HG02571 (cell line): Measurements from ENCODE around the gene C2CD4D.

Experiments used
- ATAC-seq: cut with Tn5 transposase; IDR thresholded peaks from one replicate; pipeline ENCODE4 v1.9.1; 2021; ENCODE audit warnings: mild to moderate bottlenecking, moderate library complexity; ENCODE audit not compliant: unreplicated experiment

The C2CD4D gene

DNA sequence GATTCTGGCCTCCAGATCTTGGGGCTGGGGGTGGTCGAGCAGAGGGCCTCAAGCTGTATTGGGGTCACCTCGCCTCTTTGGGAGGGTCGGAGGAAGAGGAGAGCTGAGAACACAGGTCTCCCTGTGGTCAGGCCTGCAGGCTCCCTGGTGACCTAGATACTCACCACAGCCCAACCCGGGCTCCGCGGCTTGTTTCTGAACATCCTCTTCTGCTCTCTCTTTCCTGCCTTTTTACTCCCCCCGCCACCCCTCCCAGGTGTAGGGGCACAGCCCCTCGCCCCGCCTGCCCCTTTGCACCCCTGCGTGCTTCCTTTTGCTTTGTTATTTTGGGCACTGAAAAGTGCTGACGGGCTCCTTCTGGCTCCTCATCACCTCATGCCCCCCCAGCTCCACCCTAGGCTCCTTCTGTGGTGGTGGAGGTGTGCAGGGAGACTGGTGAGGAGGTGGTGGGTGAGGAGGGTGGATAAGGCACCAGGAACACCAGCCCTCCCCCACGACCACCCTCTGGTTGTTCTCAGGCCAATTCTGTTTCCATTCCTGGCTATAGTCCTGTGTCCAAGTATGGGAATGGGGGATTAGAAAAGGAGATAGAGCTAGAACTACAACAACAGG is 23.8 kb downstream of the C2CD4D start:
- ATAC-seq: no peak

DNA sequence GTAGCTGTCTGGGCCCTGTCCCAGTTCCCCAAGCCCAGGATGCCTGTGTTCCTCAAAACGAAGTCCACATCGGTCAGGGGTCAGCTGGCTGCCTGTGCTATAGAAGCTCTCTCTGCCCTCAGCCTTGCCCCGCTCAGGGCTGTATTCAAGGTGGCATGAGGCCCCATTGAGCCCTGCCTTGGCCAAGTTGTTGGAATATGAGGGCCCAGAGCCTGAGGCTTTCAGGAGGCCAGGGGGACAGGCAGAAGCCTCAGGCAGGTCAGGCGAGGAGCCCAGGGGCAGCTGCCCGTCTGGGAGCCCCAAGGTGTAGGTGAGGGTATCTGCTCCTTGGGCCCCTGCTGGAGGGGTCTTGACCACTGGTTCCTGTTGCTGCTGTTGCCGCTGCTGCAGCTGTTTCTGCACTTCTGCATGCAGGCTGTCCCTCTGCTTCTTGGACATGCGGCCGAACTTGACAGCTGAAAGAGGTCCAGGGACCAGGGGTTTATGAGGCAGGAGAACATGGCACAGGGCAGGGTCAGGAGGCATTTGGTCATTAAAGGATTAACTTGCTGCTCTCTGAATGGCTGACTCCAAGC is 24.6 kb downstream of the C2CD4D start:
- no peak for ATAC-seq

- ATAC-seq: no peak
Measured at GRCh38 chr1:151814426-151814825, 25.2 kb downstream of the C2CD4D start.

DNA sequence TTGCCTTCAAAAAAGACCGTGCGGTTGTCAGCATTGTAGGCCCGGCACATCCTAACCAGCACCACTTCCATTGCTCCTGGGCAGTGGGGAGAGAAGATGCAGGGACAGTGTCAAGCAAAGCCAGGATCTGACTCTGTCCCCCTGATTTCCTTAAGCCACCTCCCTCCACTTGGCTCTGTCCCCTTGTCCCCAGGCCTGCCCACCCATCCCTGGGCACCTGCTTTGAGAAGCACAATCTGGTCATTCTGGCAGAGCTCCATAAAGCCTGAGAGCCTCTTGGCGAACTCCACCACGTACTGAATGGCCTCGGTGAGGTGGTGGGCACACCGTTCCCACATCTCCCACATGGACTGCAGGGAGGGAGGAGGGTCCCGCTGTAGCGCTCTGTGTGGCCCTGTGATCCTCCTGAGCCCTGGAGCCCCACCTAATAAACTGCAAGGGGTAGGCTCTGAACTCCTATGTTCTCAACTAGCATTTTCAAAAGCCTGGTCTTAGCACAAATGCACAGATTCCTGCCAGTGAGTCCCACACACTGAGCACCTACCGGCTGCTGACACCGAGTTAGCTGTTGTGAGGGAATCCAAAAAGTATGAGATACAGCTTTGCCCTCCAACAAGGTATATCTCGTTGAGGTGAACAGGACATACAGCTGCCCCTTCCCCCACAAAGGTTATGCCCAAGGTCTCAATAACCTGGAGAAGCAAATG is 26.2 kb downstream of the C2CD4D start:
- no peak for ATAC-seq

GRCh38 chr1:151811181-151811580 is 28.4 kb downstream of the C2CD4D start:
- no peak for ATAC-seq

DNA sequence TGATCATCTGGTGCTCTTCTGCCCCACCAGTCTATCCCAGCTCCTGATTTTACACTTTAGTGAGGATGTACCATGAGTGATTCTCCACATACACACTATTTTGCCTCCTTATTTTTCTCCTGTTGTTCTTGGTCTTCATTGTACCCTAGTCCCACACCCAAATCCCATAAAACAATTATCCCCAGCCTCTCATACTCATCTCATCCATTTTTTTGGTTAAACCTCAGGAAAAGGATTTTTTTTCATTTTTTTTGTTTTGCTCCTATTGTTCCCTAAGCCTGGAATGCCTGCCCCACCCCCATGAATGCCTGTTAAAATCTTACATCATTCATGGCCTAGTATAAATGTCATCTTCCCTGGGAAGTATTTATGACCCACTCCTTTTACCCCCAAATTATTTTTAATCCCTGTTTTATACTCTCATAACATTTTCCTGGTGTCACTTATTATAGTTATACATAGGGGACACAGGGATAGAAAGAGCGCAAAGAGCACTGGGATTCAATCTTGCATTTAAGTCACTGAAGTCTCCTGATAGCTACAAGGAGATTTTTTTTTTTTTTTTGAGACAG is 29.5 kb downstream of the C2CD4D start:
- no peak for ATAC-seq

DNA sequence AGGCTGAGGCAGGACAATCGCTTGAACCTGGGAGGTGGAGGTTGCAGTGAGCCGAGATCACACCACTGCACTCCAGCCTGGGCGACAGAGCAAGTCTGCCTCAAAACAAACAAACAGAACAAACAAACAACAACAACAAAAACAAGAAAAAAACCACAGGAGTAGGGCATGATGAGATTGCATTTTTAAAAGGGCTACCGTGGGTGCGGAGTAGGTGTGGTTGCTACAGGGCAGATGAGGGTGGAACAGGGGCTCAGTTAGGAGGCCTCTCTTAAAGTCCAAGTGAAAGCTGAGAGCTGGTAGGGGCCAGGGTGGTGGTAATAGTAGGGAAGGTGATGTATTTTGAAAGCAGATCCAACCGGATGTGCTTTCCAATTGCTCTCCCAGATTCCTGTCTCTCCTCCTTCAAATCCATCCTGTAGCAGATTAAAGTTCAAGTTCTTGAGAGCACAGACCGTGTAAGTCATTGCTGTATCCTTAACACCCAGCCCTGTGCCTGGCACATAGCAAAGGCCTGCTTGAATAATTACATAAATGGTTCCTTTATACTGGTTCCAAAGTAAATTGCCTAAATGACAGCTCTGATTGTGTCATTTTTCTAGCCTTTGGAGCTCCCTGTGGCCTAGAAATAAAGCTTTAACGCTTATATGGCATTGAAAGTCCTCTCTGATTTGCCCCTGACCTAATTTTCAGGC is 30.2 kb downstream of the C2CD4D start:
- ATAC-seq: no peak

- no peak for ATAC-seq
Measured at GRCh38 chr1:151807766-151808165, 31.9 kb downstream of the C2CD4D start.

DNA sequence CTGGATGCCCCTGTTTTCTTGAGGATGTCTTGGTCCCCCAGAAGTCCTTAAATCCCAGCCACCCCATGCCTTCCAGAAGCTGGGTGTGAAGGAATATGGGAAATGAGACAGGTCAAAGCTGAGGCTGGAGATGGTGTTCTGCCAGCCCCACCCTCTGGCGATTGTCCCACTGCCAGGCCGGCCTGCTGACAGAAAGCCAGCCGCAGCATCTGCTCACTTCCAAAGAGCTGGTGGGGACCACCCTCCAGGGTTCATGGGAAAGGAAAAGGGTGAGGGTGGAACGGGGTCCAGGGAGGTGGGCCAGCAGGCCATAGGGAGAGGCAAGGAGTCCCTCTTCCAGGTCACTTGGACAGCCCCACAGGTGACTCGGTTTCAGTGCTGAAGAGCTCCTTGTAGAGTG is 32.5 kb downstream of the C2CD4D start:
- ATAC-seq: no peak

DNA sequence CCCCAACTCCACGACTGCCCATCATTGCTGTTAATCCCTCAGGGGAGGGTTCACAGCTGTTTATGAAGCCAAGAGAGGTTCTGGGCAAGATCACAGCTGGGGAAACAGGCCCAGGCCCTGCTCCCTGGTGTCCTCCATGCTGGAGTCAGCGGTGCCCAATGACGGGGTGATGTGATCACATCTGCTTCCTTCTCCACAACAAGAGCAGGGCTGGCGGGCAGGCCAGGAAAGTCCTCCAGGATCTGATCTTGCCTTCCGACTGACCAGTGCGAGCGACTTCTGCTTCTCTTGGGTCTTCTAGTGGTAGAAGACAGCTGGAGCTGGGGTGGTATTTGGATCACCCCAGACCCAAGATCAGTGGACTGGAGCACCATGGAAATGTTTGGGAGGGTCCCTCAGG is 33.5 kb downstream of the C2CD4D start:
- ATAC-seq: no peak

DNA sequence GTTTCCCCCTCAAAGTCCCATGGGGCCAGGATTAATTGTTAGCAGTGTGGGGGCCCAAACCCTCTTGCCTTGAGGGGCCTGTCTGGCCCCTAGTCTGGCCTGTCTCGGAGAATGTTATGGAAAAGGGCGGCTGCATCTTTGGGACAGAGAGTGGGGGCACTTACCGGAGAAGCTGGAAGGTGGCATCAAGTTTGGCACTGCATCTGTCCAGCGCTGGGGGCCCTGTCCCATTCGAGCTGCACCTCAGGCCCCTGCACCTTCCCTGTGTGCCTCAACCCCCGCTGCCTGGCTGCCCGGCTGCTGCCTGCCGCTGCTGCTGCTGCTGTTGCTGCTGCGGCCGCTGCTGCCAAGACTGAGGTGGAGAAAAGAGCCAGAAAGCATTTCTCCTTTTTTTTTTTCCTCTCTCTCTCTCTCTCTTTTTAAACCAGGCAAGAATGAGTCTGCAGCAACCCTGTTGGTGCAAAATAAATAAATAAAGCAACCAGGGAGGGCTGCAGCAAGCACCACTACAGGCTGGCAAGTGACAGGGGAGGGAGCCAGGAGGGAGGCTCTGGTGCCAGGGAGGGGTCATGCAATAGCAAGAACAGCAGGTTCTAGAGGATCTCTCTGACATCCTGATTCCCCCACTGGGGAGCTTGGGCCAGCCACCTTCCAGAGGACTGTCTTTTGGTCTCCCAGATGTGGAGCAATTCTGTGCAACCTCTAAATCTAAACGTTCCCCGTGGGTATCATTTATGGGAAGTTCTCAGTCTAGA is 34.4 kb downstream of the C2CD4D start, which contains the start of gene LINGO4:
Gene LINGO4 (minus strand): TSS at position 354 of the 755 bp plus-strand sequence. CDS start 2,715 bp downstream, outside the sequence.
- no peak for ATAC-seq

DNA sequence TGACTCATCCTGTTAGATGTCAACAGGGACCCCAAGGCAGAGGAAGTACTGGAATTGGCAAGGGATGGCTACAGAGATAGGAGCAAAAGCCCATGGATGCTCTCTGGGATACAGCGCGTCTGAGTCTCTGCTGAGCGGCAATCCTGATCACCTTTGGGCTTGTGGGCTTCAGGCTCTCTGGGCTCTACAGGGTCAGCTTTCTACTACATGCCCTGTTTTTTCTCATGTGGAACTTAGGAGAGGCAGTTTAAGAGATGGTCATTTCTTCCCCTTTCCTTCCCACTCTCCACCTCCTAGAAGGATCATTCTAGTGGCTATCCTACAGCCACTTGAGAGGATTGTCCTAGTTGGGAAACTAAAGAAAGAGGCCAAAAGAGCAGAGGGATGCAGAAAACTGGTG is 35.7 kb downstream of the C2CD4D start:
- ATAC-seq: no peak

DNA sequence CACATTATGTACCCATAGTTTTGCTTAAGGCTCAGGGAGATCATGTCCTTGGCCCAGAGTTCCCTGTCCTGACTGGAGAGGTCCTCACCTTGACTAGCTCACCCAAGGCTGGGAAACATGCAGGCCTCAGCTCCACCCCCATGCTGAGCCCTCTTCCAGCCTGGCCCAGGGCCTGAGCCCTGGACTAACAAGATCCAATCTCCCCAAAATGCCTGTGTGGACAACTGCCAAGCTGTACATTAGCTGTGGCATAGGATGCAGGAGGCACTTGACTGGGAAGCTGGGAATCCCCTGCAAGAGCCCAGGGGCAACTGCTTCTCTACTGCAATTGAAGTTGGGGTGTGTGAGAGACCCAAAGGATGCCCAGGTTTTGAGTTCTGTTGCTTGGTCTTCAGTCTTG is 36.5 kb downstream of the C2CD4D start:
- ATAC-seq: no peak

DNA sequence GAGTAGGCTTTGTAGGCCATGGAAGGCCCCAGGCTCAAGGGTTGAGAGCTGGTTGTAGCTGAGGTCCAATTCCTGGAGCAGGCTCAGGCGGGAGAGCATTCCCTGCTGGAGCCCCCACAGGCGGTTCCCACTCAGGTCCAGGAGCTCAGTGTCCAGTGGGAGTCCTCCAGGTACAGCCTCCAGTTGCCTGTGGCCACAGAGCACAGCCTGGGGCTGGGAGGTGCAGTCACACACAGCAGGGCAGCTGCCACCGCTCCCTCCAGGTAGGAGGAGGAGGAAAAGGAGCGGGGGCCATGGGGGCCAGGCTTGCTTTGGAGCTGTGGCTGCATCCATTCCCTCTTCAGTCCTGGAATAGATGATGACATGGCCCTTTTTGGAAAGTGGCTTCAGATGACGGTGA is 37.2 kb downstream of the C2CD4D start:
- no peak for ATAC-seq

GRCh38 chr1:151801846-151802245 is 37.8 kb downstream of the C2CD4D start:
- no peak for ATAC-seq

DNA sequence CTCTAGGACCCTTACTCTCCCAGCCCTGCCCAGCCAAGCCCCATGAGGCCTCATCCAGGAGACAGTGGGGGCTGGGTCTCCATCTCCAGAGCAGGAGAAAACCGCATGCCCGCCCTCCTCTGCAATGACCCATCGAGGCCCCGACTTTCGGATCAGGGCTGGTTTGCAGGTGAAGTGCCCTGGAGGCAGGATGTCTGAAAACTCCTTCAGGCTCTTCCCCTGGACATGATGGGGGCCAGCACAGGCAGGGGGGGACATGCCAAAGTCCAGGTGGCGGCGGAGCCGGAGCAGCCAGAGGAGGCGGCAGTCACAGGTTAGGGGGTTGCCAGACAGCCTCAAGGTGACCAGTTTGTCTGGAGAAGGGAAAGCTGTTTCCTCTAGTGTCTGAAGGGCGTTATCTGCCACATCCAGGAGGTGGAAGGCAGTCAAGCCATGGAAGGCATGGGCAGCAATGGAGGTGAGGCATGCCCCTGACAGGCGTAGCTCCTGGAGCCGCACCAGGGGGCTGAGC is 38.3 kb downstream of the C2CD4D start:
- no peak for ATAC-seq

DNA sequence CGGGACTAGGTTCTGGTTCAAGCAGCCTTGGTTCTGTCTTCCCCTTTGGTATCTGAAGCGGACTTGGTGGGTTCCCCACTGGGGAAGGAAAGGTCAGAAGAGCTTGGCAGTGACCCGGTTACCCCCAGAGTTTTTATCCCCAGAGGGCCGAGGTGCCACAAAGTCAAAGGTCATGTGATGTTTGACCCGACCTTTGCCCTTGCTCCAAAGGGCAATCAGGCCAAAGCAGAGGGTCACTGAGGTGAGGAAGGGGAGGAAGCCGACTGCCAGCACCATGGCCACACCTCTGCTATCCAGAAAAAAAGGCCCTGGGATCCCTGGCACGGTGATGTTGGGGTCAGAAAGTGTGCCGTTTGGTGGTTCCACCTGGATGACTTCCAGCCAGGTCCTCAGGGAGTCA is 38.8 kb downstream of the C2CD4D start:
- ATAC-seq: no peak

DNA sequence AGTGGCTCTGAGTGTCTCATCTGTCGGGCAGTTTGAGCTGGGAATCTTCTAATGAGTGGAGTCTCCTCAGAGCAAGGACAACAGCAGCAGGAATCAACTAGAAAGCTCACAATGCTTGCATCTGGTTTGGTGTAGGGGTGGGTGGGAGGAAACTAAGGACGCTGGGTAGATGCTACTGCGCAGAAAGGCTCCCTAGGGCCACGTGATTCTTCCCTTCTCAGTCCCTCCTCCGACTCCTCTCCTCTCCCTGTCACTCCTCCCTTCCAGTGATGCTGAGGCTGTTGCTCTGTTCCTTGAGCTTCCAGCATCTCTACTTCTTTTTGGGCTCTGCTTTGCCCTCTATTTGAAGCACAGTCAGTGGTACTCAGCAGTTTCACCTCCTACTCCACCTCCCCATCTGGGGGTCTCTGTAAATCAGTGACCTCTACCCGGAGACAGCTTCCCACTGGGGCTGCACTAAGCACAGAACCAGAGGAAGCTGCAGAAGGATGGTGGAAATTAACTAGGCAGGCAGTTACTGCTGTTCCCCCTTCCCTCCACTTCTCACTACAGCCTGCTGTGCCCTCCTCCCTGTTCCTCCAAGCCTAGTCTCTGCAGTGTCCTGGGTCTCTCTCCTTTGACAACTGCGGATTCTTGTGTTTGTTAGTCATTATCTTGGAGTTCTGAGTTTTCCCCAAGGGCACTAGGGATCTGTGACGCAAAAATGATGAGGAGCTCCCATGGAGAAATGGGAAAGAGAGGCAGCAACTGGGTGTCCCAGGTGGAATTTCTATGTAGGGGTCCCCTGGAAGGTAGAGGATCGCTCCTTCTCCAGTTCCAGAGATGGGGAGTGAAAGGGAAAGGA is 40.2 kb downstream of the C2CD4D start:
- ATAC-seq: no peak

DNA sequence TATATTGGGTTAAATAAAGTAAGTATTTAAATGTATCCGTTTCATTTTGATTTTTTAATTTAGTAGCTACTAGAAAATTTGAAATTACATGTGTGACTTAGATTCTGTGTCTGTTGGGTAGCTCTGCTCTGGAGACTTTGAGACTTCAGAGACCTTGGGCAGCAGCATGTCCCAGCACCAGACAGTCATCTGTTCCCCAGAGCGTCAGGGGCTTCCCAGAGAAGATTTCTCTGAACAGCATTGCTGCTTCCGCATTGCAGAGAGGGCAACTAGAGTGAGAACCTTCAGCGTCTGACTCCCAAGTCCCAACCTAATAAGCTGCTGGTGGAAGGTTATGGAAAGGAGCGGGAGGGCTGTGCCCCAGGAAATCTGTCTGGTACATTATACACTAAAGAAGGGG is 41.0 kb downstream of the C2CD4D start:
- no peak for ATAC-seq
